Measurements from ENCODE around the gene PDAP1. TPM values are rescaled to one million over a fixed set of nuclear protein-coding genes. Genes with fewer than 3 reads are reported as not detected.

PDAP1 gene
- total and polyA plus RNA-seq, 2 of the 13 experiments (the other 11 are each of a cell fraction or from before 2014, with no cell fraction given), result 13.0 to 100 TPM

DNA sequence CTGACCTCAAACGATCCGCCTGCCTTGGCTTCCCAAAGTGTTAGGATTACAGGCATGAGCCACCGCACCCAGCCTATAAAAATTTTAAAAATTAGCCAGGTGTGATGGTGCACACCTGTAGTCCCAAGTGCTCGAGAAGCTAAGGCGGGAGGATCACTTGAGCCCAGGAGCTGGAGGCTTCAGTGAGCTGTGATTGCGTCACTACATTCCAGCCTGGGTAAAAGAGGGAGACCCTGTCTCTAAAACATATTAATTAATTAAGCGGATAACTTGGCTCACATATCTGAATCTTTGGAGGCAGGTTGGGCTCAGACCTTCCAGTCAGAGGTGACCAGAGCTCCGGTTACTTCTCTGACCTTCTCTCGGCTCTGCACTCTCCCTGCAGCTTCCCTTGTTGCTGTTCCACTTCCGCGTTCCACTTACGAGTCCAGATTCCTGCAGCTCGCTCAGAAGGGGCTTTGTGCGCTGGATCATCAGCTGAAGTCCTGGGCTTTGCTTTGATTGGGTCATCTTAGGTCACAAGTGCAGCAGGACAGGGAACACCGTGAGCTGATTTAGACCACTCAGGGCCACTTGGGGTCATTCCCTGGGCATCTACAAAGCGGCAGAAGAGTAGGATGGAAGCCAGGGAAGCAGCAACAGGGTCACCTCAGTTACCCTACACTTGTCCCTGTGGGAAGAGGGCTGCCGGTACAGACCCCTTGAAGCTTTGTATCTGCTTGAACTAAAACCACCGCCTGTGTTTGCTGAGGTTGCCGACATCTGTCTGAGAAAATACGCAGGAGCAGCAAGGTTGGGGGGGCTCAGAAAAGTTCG lies 35.9 kb downstream of the PDAP1 start:
- H3K27ac ChIP-seq (ENCODE audit: extremely low read length, insufficient read depth, low read length), result peak overlapping the region; percentile 75
- H3K79me2 ChIP-seq (ENCODE audit: insufficient read depth, low read length), result peaks cover 8% of the 10 kb centered on the region
- H3K27me3 ChIP-seq (ENCODE audit: control insufficient read depth in 1 of 2, insufficient read depth in 2 of 2, low read length in 2 of 2), result no peaks in the 10 kb centered on the region
- H3K4me3 ChIP-seq (replicated peaks in 1 of 3; ENCODE audit: insufficient read depth in 1 of 3, low read depth in 2 of 3, low read length in 3 of 3), result peak overlapping the region; percentile 27 to 61 (median 29); a peak in 5 of 6 replicates
- H3K4me1 ChIP-seq (ENCODE audit: insufficient read depth, low read length), result peaks cover 39% of the 10 kb centered on the region
- ChIA-PET CTCF (ENCODE audit: low intra/inter-chr PET ratio, low total read pairs) (no interaction called here), POLR2A (interaction anchor here (0.8 to 1.6 kb wide), 11 partner anchors 8 to 274 kb away, joined by 3 to 29 read pairs (median 4); partner anchors contain the start of genes ARPC1A, BUD31, CPSF4 and PDAP1)
- in situ Hi-C loops (cut with HindIII; ENCODE audit: extremely low pct_ligation_motif_present, low pct_unique_long_range_greater_than_20kb), result no loop called here
- H3K36me3 ChIP-seq (replicated peaks in 1 of 2; ENCODE audit: control insufficient read depth in 1 of 2, insufficient read depth in 2 of 2, low read length in 2 of 2), result no peaks in the 10 kb centered on the region
- H2AFZ ChIP-seq (ENCODE audit: low read length), result no peak overlapping the region
- WGBS (ENCODE audit: low lambda C conversion rate), result 2% methylated on average over 17 of the region's 21 CpGs
- 0 out of 2 replicates have a peak, but pooled peaks cover 2% of the 10 kb centered on the region for H4K20me1 ChIP-seq (ENCODE audit: insufficient read depth, low read length)
- ATAC-seq, result peak; percentile 79
- intact Hi-C loops (cut with micrococcal nuclease; ENCODE audit: unreplicated experiment), result loop anchor here (5.0 kb wide), 1 partner anchor 35 kb away; the partner anchor contains the start of genes BUD31 and PDAP1
- H3K9me3 ChIP-seq (ENCODE audit: low read length), result no peaks in the 10 kb centered on the region
- DNase-seq (ENCODE audit: low spot score), result peak; percentile 97
- BruUV-seq (replicated peaks), result no TSS peak
- peak; percentile 96 for FAIRE-seq
- peak overlapping the region; percentile 96 for H3K4me2 ChIP-seq (ENCODE audit: low read depth, low read length)
- H3K9ac ChIP-seq (ENCODE audit: insufficient read depth, low read depth, low read length), result peak overlapping the region; percentile 61
- TF ChIP-seq ZNF598 (CRISPR knock-in tag; IDR thresholded peaks at IDR 0.05; ENCODE audit: borderline replicate concordance) (peak; percentile 59; the same call in 1 of the 2 replicates), ZNF567 (CRISPR knock-in tag; IDR thresholded peaks at IDR 0.05; ENCODE audit: borderline replicate concordance) (no peak), ZBTB21 (CRISPR knock-in tag; IDR thresholded peaks at IDR 0.05) (peak; percentile 46; the same call in 1 of the 2 replicates), ZNF354B (CRISPR knock-in tag; IDR thresholded peaks at IDR 0.05) (0 out of 2 replicates have a peak, but pooled peaks have one; percentile 30), PLRG1 (conservative IDR thresholded peaks at IDR 0.05) (no peak), GATAD1 (CRISPR knock-in tag; IDR thresholded peaks at IDR 0.05) (peak; percentile 45; the same call in 1 of the 2 replicates), RXRB (CRISPR knock-in tag; IDR thresholded peaks at IDR 0.05; ENCODE audit: borderline replicate concordance) (peak; percentile 99), MIXL1 (CRISPR knock-in tag; IDR thresholded peaks at IDR 0.05) (0 out of 2 replicates have a peak, but pooled peaks have one; percentile 52), ZNF605 (CRISPR knock-in tag; IDR thresholded peaks at IDR 0.05) (0 out of 2 replicates have a peak, but pooled peaks have one; percentile 49), ZNF619 (CRISPR knock-in tag; IDR thresholded peaks at IDR 0.05) (peak; percentile 92; the same call in 1 of the 2 replicates), RFX3 (CRISPR knock-in tag; IDR thresholded peaks at IDR 0.05) (no peak), TFAP4 (IDR thresholded peaks at IDR 0.05; ENCODE audit: borderline replicate concordance, low read depth) (peak; percentile 98), ZNF3 (CRISPR knock-in tag; IDR thresholded peaks at IDR 0.05) (no peak), SSRP1 (CRISPR knock-in tag; IDR thresholded peaks at IDR 0.05) (0 out of 2 replicates have a peak, but pooled peaks have one; percentile 4), CEBPB (IDR thresholded peaks at IDR 0.05; ENCODE audit: borderline replicate concordance, low read depth, low read length) (peak; percentile 80), ZNF75D (CRISPR knock-in tag; IDR thresholded peaks at IDR 0.05; ENCODE audit: borderline replicate concordance) (no peak), KMT2A (CRISPR knock-in tag; IDR thresholded peaks at IDR 0.05) (peak; percentile 81), ZNF792 (CRISPR knock-in tag; IDR thresholded peaks at IDR 0.05) (peak; percentile 54; the same call in 1 of the 2 replicates), ZNF234 (CRISPR knock-in tag; conservative IDR thresholded peaks at IDR 0.05) (no peak), BRCA1 (CRISPR knock-in tag; IDR thresholded peaks at IDR 0.05) (no peak), SNRNP70 (IDR thresholded peaks at IDR 0.05; ENCODE audit: low read depth, low read length) (no peak)
- TF ChIP-seq, protein P1, sequence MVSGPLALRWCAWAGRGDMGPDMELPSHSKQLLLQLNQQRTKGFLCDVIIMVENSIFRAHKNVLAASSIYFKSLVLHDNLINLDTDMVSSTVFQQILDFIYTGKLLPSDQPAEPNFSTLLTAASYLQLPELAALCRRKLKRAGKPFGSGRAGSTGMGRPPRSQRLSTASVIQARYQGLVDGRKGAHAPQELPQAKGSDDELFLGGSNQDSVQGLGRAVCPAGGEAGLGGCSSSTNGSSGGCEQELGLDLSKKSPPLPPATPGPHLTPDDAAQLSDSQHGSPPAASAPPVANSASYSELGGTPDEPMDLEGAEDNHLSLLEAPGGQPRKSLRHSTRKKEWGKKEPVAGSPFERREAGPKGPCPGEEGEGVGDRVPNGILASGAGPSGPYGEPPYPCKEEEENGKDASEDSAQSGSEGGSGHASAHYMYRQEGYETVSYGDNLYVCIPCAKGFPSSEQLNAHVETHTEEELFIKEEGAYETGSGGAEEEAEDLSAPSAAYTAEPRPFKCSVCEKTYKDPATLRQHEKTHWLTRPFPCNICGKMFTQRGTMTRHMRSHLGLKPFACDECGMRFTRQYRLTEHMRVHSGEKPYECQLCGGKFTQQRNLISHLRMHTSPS (CRISPR knock-in tag; IDR thresholded peaks at IDR 0.05; ENCODE audit: low read depth), result peak; percentile 30; the same call in 1 of the 2 replicates
- TF ChIP-seq, protein P2, sequence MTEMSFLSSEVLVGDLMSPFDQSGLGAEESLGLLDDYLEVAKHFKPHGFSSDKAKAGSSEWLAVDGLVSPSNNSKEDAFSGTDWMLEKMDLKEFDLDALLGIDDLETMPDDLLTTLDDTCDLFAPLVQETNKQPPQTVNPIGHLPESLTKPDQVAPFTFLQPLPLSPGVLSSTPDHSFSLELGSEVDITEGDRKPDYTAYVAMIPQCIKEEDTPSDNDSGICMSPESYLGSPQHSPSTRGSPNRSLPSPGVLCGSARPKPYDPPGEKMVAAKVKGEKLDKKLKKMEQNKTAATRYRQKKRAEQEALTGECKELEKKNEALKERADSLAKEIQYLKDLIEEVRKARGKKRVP (CRISPR knock-in tag; IDR thresholded peaks at IDR 0.05), result peak in 1 of 2 experiments; percentile 67; a peak in 2 of 4 replicates
